PFSK-1 (cell line): Measurements from ENCODE around the gene BBS7.

Source experiments
- FOXP2 ChIP-seq: optimal IDR thresholded peaks from 2 replicates; pipeline ENCODE3; 2011; ENCODE audit warnings: borderline replicate concordance, control low read depth, inconsistent platforms; ENCODE audit not compliant: insufficient read depth; ENCODE audit errors: extremely low read length, extremely low read depth
- POLR2AphosphoS5 ChIP-seq: IDR thresholded peaks from 2 replicates; pipeline ENCODE4 v1.6.1; 2012; ENCODE audit warnings: low read depth, mild to moderate bottlenecking, control low read depth, low read length, moderate library complexity
- SIN3A ChIP-seq: IDR thresholded peaks from 2 replicates; pipeline ENCODE4 v1.6.1; 2012; ENCODE audit warnings: mild to moderate bottlenecking, low read length, moderate library complexity, borderline replicate concordance; ENCODE audit not compliant: insufficient read depth
- TAF1 ChIP-seq: IDR thresholded peaks from 2 replicates; pipeline ENCODE4 v1.6.1; 2012; ENCODE audit warnings: low read length, control low read depth, borderline replicate concordance; ENCODE audit not compliant: insufficient read depth
- TF ChIP-seq, protein P1 (sequence below), 2 experiments: IDR thresholded peaks; 2 replicates each; pipeline versions ENCODE4 v1.6.1 to v1.8.0; 2011 to 2012; ENCODE audit warnings: low read depth in 2 of 2, low read length in 2 of 2, control low read depth in 1 of 2, inconsistent platforms in 1 of 2, mild to moderate bottlenecking in 1 of 2, moderate library complexity in 1 of 2; ENCODE audit not compliant: insufficient read depth in 1 of 2

The BBS7 gene

DNA sequence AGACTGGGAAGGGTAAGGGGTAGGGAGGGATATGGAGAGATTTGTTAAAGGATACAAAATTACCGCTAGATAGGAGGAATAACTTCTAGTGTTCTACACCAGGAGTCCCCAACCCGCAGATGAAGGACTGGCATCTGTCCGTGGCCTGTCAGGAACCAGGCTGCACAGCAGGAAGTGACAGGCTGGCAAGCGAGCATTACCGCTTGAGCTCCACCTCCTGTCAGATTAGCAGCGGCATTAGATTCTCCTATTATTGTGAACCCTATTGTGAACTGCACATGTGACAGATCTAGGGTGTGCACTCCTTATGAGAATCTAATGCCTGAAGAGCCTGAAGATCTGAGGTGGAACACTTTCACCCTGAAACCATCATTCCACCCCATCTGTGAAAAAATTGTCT lies 27.9 kb upstream of the BBS7 start:
- no peak for TF ChIP-seq FOXP2

DNA sequence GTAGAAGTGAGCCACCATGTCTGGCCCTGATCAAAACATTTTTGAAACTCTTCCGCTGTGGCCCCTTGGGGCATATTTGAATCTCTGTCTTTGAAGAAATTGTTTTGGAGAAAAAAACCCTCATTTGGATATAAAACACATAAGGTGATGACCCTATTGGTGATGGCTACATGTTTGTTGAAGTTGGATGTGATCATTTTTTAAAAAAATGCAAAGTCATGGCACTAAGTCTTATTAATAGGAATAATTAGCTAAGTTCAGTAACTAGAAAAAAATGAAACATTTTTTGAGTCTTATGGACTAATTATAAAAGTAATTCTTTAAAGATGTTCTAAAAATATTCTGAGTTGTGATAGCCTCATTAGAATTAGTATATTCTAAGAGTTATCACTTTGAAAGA lies 17.9 kb upstream of the BBS7 start:
- TF ChIP-seq TAF1, result no peak
- no peak for TF ChIP-seq POLR2AphosphoS5

- TF ChIP-seq SIN3A (no peak), TAF1 (no peak), POLR2AphosphoS5 (no peak), FOXP2 (no peak)
- TF ChIP-seq, protein P1, sequence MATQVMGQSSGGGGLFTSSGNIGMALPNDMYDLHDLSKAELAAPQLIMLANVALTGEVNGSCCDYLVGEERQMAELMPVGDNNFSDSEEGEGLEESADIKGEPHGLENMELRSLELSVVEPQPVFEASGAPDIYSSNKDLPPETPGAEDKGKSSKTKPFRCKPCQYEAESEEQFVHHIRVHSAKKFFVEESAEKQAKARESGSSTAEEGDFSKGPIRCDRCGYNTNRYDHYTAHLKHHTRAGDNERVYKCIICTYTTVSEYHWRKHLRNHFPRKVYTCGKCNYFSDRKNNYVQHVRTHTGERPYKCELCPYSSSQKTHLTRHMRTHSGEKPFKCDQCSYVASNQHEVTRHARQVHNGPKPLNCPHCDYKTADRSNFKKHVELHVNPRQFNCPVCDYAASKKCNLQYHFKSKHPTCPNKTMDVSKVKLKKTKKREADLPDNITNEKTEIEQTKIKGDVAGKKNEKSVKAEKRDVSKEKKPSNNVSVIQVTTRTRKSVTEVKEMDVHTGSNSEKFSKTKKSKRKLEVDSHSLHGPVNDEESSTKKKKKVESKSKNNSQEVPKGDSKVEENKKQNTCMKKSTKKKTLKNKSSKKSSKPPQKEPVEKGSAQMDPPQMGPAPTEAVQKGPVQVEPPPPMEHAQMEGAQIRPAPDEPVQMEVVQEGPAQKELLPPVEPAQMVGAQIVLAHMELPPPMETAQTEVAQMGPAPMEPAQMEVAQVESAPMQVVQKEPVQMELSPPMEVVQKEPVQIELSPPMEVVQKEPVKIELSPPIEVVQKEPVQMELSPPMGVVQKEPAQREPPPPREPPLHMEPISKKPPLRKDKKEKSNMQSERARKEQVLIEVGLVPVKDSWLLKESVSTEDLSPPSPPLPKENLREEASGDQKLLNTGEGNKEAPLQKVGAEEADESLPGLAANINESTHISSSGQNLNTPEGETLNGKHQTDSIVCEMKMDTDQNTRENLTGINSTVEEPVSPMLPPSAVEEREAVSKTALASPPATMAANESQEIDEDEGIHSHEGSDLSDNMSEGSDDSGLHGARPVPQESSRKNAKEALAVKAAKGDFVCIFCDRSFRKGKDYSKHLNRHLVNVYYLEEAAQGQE (IDR thresholded peaks at IDR 0.05; ENCODE audit: insufficient read depth in 1 of 2, low read depth in 2 of 2, low read length in 2 of 2), result no peak
These were observed 14.8 kb upstream of the BBS7 start for GRCh38 chr4:121885115-121885514.

- TF ChIP-seq SIN3A (no peak), FOXP2 (no peak)
These were observed 10.9 kb upstream of the BBS7 start for GRCh38 chr4:121881158-121881557.

DNA sequence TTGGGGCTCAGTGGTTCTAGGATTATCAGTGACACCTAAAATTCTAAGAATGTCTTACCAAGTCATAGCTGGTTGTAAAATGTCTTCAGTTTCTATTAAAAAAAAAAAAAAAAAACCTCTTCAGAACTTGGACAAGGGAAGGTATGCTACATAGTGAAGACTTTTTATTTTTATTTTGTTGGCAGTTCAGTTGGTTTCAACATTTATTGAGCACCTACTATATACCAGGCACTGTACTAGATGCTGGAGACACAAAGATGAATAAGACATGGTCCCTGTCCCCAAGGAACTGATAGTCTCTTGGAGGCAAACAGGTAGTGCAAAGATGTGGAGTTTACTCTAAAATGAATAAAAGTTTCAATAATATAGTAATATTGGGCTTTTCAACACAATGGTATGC lies 8.9 kb upstream of the BBS7 start:
- TF ChIP-seq, protein P1 (IDR thresholded peaks at IDR 0.05; ENCODE audit: insufficient read depth in 1 of 2, low read depth in 2 of 2, low read length in 2 of 2), result no peak
- TF ChIP-seq TAF1 (no peak), SIN3A (no peak), POLR2AphosphoS5 (no peak), FOXP2 (no peak)

DNA sequence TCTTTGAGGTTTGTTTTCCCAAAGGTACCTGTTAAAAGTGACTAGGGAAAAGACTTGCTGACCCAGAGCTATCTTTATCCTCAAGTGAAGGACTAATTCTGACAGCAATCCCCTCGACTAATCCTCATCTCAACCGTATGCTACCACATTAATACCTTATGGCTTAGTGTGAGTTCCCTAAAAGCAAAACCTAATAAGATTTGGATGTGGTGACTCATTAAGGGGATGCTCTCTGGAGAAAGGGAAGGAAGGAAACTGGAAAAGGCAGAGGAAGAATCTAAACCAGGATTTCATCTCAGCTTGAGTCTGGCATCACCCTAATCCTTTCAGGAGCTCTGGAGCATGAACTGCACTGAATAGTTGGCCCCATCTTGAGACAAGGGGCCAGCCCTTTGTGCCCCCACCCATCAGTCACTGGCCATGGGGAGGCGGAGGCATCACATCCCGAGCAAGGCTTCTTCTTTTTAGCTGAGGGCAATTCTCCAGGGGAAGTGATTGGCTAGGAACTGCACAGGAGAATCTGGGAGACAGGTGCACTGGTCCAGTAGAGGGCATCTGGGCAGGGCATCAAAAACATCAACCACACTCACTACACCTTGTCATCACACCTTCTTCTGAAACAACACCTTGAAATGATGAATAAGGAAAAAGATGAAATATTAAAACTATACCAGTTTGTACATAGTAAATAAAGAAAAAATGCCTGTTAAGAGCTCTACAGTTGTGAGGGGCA lies 6.9 kb upstream of the BBS7 start:
- TF ChIP-seq, protein P1 (IDR thresholded peaks at IDR 0.05; ENCODE audit: insufficient read depth in 1 of 2, low read depth in 2 of 2, low read length in 2 of 2), result no peak
- TF ChIP-seq POLR2AphosphoS5 (no peak), TAF1 (no peak), SIN3A (no peak), FOXP2 (no peak)

- no peak for TF ChIP-seq POLR2AphosphoS5
- TF ChIP-seq, protein P1 (IDR thresholded peaks at IDR 0.05; ENCODE audit: insufficient read depth in 1 of 2, low read depth in 2 of 2, low read length in 2 of 2), result no peak
- no peak for TF ChIP-seq TAF1
- no peak for TF ChIP-seq FOXP2
- TF ChIP-seq SIN3A, result no peak
These were observed 5.8 kb upstream of the BBS7 start for GRCh38 chr4:121876070-121876469.
